Forelimb muscle (tissue), 1 donor: Measurements from ENCODE around the gene PCDHA6. TPM values are rescaled to one million over a fixed set of nuclear protein-coding genes. Genes with fewer than 3 reads are reported as not detected.
"Not testable (repeated sequence)": the region's sequence is repeated elsewhere in the genome, so short reads cannot be mapped to it uniquely, and the experiment has no call there.

Experiments
- DNase-seq: peaks from one replicate; pipeline ENCODE4 v3.0.0-alpha.2; 2013; ENCODE audit warnings: low read depth
- polyA plus RNA-seq: library from polyadenylated mRNA; unstranded; fragments of 120-200 nt; gene quantifications from one replicate; pipeline ENCODE4 v1.2.1, GENCODE V29; 2013; ENCODE audit not compliant: insufficient read length

The PCDHA6 gene
- polyA plus RNA-seq = 0.06 TPM

- no peak for DNase-seq
These were observed at the start of gene PCDHA6 for GRCh38 chr5:140827704-140828361. Gene PCDHA6 (plus strand): TSS chr5:140827960. CDS start chr5:140828092, 132 bp downstream.

- DNase-seq = no peak
These were observed 47.2 kb upstream of the PCDHA6 start for GRCh38 chr5:140780512-140780911.

GRCh38 chr5:140785905-140786686 is 41.7 kb upstream of the PCDHA6 start, which contains the start of gene PCDHA1:
Gene PCDHA1 (plus strand): TSS chr5:140786140.
- DNase-seq = no peak

GRCh38 chr5:140787422-140787821 is 40.3 kb upstream of the PCDHA6 start:
- DNase-seq = not testable (repeated sequence)

GRCh38 chr5:140787849-140788504 is 39.8 kb upstream of the PCDHA6 start:
- DNase-seq = not testable (repeated sequence)

GRCh38 chr5:140791089-140791488 is 36.7 kb upstream of the PCDHA6 start:
- no peak for DNase-seq

- no peak for DNase-seq
These were observed 33.0 kb upstream of the PCDHA6 start, which contains the start of gene PCDHA2 for GRCh38 chr5:140794595-140795258. Gene PCDHA2 (plus strand): TSS chr5:140794852.

- no peak for DNase-seq
These were observed 32.5 kb upstream of the PCDHA6 start for GRCh38 chr5:140795259-140795641.

- not testable (repeated sequence) for DNase-seq
These were observed 31.6 kb upstream of the PCDHA6 start for GRCh38 chr5:140796072-140796717.

GRCh38 chr5:140796718-140797095 is 31.1 kb upstream of the PCDHA6 start:
- no peak for DNase-seq

GRCh38 chr5:140800816-140801493 is 26.8 kb upstream of the PCDHA6 start, which contains the start of gene PCDHA3:
Gene PCDHA3 (plus strand): TSS chr5:140801057.
- DNase-seq = no peak

GRCh38 chr5:140801494-140801841 is 26.3 kb upstream of the PCDHA6 start:
- no peak for DNase-seq

- DNase-seq = not testable (repeated sequence)
These were observed 25.4 kb upstream of the PCDHA6 start for GRCh38 chr5:140802381-140802780.

GRCh38 chr5:140802781-140803271 is 24.9 kb upstream of the PCDHA6 start:
- no peak for DNase-seq

GRCh38 chr5:140806834-140807775 is 20.7 kb upstream of the PCDHA6 start, which contains the start of gene PCDHA4:
Gene PCDHA4 (plus strand): TSS chr5:140807068.
- DNase-seq = no peak

GRCh38 chr5:140808241-140808888 is 19.4 kb upstream of the PCDHA6 start:
- DNase-seq = not testable (repeated sequence)

- no peak for DNase-seq
These were observed 18.9 kb upstream of the PCDHA6 start for GRCh38 chr5:140808889-140809291.

- DNase-seq = no peak
These were observed 6.1 kb upstream of the PCDHA6 start, which contains the start of gene PCDHA5 for GRCh38 chr5:140821375-140822280. Gene PCDHA5 (plus strand): TSS chr5:140821613.
